AG09309 (cell line): ENCODE measurements around the gene SLC25A12.
"Not testable (repeated sequence)": the region's sequence is repeated elsewhere in the genome, so short reads cannot be mapped to it uniquely, and the experiment has no call there.

Experiments
- DNase-seq: peaks from one replicate; pipeline ENCODE4 v3.0.0-alpha.2; 2010; ENCODE audit warnings: low read depth
- H3K4me3 ChIP-seq: 2 replicates; pipeline ENCODE4 v1.5.1; 2011; ENCODE audit warnings: mild to moderate bottlenecking, low read depth, low read length, moderate library complexity; ENCODE audit not compliant: control insufficient read depth
- TF ChIP-seq, protein P1 (sequence below): IDR thresholded peaks from 2 replicates; pipeline ENCODE4 v1.5.1; 2011; ENCODE audit warnings: mild to moderate bottlenecking, low read depth, low read length, inconsistent platforms; ENCODE audit not compliant: insufficient read depth, control insufficient read depth; ENCODE audit errors: missing control alignments

Gene SLC25A12

DNA sequence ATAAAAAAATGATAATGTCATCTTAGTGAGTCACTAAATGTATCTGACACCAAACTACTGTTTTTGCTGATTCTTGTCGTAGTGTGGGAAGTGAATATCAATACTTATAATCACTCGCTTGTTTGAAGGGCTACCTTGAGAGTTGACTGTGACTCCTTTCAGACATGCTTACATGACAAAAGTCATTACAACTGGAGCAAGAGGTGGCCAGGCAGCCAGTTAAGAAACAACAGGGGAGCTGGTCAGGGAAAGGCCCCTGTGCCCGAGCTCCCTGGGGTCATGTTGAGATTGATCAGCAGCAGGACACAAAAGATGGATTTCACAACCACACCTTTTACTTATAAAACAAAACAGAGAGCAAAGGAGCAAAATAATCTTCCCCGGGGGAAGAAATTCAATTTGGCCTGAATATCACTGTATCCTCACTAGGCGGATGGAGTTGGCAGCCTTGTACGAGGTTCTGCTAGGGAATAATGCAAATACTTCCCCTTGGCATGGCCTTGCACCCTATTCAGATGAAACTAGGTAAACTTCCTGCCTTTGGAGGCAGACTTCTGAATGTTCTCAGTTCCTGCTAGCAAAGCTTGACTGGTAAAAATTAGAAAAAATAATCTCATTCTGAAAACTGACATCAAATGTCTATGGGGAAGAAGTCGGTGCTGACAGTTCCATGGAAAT, 105.6 kb downstream of the SLC25A12 start:
- no peak overlapping the region for H3K4me3 ChIP-seq
- TF ChIP-seq, protein P1, sequence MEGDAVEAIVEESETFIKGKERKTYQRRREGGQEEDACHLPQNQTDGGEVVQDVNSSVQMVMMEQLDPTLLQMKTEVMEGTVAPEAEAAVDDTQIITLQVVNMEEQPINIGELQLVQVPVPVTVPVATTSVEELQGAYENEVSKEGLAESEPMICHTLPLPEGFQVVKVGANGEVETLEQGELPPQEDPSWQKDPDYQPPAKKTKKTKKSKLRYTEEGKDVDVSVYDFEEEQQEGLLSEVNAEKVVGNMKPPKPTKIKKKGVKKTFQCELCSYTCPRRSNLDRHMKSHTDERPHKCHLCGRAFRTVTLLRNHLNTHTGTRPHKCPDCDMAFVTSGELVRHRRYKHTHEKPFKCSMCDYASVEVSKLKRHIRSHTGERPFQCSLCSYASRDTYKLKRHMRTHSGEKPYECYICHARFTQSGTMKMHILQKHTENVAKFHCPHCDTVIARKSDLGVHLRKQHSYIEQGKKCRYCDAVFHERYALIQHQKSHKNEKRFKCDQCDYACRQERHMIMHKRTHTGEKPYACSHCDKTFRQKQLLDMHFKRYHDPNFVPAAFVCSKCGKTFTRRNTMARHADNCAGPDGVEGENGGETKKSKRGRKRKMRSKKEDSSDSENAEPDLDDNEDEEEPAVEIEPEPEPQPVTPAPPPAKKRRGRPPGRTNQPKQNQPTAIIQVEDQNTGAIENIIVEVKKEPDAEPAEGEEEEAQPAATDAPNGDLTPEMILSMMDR = no peak
- no peak for DNase-seq

DNA sequence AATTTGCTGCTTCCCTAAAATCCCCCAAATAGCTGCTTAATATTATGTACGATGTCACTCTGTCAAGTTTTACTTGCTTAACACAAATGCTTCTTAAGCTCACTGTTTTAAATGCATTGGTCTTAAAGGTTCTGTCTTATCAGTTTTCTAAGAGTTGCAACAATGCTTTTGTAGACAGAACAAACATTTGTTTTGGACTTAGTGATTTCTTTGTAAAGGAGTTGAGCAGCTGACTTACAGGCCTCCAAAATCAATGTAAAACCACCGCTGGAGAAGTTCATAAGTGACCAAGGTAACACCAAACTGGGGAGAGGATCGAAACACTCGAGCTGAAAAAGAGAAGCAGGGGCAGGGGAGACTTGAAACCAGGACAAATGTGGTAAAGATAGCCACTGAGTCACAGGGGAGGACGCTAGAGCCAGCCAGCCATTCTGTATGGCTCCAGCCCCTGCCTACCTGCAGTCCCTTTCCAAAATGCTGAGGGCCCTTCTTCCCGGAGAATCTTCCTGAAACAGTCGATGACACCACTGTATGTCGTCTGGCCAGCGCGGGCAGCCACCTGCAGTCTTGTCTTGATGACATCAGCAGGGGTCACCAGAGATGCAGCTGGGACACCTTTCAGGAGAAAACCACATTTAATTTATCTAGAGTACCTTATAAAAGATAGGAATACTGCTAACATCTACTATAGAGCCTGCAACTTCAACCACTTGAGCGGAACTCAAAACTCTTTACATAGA, 106.5 kb downstream of the SLC25A12 start:
- TF ChIP-seq, protein P1 = no peak
- no peak overlapping the region for H3K4me3 ChIP-seq
- DNase-seq = no peak

DNA sequence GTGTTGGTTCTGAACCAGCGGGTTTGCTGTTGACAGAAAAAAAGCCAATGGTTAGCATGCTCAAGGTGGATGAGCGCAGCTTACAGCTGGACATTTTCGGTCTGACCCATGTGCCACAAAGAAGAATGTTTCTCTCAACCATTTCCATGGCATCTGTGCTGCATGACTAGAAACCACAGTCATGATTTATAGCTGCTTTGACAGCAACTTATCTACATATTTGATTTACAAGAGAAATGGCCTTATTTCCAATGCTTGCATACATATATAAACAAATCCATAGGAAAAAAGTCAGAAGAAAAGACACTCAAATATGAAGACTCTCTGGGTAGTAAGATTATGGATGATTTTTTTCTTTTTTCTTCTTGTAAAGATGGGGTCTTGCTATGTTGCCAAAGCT, 108.6 kb downstream of the SLC25A12 start:
- TF ChIP-seq, protein P1 = no peak
- no peak for DNase-seq
- no peak overlapping the region for H3K4me3 ChIP-seq

DNA sequence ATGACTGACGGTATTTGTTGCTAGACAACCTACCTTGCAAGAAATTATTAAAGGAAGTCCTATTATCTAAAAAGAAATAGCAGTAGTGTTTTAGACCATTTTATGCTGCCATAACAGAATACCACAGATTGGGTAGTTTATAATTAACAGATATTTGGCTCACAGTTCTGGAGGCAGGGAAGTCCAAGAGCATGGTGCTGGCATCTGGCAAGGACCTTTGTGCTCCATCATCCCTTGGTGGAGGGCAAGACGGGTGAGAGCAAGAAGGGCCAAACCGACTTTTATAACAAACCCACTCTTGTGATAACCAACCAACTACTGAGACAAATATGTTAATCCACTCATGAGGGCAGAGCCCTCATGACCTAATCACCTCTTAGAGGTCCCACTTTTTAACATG, 115.5 kb downstream of the SLC25A12 start:
- DNase-seq = no peak
- H3K4me3 ChIP-seq = no peak overlapping the region
- TF ChIP-seq, protein P1 = no peak

DNA sequence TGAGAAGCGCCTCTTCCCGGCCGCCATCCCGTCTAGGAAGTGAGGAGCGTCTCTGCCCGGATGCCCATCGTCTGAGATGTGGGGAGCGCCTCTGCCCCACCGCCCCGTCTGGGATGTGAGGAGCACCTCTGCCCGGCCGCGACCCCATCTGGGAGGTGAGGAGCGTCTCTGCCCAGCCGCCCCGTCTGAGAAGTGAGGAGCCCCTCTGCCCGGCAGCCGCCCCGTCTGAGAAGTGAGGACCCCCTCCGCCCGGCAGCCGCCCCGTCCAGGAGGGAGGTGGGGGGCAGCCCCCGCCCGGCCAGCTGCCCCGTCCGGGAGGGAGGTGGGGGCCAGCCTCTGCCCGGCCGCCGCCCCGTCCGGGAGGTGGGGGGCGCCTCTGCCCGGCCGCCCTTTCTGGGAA, 119.5 kb downstream of the SLC25A12 start:
- DNase-seq, H3K4me3 ChIP-seq: not testable (repeated sequence)

DNA sequence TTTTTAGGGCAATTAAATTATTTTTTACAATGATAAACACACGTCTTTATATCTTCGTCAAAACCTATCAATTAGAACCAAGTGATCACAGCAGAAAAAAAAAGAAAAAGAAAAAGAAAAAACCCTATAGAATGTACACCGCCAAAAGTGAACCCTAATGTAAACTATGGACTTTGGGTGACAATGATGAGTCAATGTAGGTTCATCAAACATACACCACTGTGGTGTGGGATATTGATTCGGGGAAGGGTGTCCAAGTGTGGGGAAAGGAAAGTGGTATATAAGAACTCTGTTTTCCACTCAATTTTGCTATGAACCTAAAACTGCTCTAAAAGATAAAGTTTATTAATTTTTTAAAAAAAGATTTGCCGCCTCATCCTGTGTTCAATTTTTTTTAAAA, 121.7 kb downstream of the SLC25A12 start:
- DNase-seq = no peak
- H3K4me3 ChIP-seq = no peak overlapping the region
- TF ChIP-seq, protein P1 = no peak

DNA sequence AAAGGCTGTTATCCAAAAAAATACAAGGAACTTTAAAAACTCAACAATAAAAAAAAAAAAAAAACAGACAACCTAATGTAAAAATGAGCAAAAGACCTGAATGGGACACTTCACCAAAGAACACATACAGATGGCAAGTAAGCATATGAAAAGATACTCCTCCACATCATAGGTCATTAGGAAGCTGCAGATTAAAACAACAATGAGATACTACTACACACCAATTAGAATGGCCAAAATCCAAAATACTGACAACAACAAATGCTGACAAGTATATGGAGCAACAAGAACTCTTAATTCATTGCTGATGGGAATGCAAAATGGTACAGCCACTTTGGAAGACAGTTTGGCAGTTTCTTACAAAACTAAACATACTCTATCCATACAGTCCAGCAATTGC, 122.6 kb downstream of the SLC25A12 start:
- TF ChIP-seq, protein P1 = no peak
- no peak for DNase-seq
- H3K4me3 ChIP-seq = no peak overlapping the region
